Stimulated activated CD4-positive, alpha-beta T cell treated with anti-CD3 and anti-CD28 coated beads, Interleukin-15, amount 100 ng/mL, for 24 hours (primary cell): ENCODE results near the gene PRKCG.

Source experiments
- DNase-seq: peaks from one replicate; pipeline ENCODE4 v3.0.0-alpha.2; 2020

The PRKCG gene

GRCh38 chr19:53873773-53874605 is 8.0 kb upstream of the PRKCG start:
- no peak for DNase-seq

GRCh38 chr19:53874606-53874990 is 7.4 kb upstream of the PRKCG start:
- DNase-seq = no peak

DNA sequence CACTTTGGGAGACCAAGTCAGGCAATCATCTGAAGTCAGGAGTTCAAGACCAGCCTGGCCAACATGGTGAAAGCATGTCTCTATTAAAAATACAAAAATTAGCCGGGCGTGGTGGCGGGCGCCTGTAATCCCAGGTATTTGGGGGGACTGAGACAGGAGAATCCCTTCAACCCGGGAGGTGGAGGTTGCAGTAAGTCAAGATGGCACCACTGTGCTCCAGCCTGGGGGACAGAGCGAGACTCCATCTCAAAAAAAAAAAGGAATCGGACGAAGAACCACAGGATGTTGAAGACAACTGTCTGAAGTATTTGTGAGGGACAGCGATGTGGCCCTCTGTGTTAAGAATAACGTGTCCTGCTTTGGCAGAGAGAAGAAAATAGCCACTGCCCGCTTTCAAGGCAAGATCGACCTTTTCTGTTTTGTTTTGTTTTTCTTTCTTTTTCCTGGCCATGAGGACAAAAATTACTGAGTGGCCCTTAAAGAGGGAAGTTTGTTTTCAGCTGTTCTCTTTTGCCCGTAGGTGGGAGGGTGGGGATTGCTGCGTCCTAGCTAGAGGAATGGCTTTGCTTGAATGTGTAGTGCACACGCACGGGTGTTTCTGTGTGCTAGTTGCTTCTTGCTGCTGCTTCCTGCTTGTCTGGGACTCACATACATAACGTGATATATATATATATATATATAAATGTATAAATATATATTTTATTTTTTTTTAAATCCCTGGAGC is 6.2 kb upstream of the PRKCG start:
- DNase-seq = no peak

GRCh38 chr19:53876651-53877224 is 5.3 kb upstream of the PRKCG start:
- no peak for DNase-seq

DNA sequence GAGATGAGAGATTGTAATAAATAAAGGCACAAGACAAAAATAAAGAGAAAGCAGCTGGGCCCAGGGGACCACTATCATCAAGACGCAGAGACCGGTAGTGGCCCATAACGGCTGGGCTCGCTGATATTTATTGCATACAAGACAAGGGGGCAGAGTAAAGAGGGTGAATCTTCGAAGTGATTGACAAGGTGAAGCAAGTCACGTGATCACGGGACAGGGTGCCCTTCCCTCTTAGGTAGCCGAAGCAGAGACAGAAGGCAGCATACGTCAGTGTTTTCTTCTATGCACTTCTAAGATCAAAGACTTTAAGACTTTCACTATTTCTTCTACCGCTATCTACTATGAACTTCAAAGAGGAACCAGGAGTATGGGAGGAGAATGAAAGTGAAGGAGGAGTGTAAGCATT is 4.6 kb upstream of the PRKCG start:
- peak; percentile 38 for DNase-seq

DNA sequence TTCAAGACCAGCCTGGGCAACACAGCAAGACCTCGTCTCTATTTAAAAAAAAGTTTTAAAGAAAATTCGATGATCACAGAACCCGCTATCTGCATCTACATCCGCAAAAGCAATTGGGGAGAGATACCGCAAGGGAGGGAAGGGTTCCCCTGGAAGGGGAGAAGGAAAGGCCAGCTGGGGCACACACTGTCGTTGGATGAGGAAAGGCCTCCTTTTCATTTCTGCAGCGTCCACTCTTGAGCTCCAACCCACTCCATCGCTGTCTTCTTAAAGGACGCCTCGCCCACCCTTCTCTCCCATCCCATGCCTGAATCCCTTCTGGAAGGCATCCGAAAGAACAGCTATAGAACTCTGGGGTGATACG is 3.2 kb upstream of the PRKCG start:
- no peak for DNase-seq

GRCh38 chr19:53879140-53880081 is 2.6 kb upstream of the PRKCG start:
- peak; percentile 90 for DNase-seq

DNA sequence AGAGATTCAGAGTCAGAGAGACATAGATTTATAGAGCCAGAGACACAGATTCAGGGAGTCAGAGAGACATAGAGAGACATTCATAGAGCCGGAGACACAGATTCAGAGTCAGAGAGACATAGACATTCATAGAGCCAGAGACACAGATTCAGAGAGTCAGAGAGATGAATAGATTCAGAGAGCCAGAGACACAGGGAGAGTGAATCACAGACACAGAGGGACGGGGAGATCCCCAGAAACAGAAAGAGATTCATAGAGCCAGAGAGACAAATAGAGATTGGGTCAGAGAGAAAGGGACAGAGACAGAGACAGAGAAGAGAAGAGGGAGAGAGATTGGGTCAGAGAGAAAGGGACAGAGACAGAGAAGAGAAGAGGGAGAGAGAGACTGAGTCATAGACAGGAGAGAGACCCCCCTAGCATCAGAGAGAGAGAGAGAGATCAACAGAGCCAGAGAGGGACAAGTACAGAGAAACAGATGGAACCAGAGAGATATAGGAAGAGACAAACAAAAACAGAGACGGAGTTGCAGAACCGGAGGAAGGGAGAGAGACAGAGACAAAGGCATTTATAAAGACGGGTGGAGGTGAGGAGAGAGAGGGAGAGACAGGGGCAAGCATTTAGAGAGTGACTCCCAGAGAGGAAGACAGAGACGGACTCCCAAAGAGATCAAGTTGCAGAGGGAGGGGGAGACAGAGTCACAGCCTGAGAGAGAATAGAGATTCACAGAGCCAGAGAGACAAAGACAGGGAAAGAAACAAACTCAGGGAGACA is 1.1 kb upstream of the PRKCG start:
- DNase-seq = no peak

GRCh38 chr19:53882391-53883050 is 524 bp downstream of the PRKCG start:
- DNase-seq = no peak

DNA sequence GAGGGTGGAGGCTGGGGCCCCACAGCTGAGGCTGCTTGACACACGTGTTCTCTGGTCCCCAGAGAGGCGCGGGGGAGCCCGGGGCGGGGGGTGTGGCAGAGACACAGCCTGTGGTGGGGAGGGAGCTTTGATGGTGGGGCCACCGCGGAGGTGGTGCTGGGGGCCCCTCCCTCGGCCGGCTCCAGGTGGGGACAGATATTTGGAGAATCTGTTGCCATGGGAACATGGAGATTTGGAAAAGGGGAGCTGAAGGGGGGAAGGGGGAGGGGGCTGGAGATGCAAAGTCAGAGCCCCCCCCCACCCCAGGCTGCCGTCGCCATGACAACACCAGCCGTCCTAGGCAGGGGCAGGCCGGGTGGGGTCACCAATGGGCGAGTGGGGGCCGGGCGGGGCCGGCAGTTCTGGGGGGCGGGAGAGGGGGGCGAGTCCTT is 1.2 kb downstream of the PRKCG start:
- no peak for DNase-seq

GRCh38 chr19:53883741-53884140 is 1.7 kb downstream of the PRKCG start:
- DNase-seq = no peak

DNA sequence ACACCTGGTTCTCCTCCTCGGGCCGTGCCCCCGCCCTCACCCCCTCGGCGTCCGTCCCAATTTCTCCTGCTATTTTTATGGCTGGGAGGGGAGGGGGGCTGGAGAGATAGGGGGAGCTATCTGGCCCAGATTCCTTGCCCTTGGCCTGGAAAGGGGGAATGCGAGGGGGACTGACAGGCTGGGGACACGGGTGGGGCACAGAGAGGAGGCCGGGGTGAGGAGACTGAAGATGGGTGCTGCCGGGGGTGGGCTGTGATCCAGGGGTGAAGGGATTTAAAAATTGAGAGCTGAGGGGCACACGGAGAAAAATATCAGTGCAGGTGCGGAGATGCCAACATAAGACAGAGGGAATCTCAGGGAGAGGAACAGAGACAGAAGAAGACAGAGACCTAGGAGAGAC is 2.3 kb downstream of the PRKCG start:
- DNase-seq = no peak

GRCh38 chr19:53885036-53885435 is 3.0 kb downstream of the PRKCG start:
- no peak for DNase-seq

- no peak for DNase-seq
Measured at GRCh38 chr19:53892301-53892980, 10.4 kb downstream of the PRKCG start.

GRCh38 chr19:53892981-53893325 is 11.0 kb downstream of the PRKCG start:
- DNase-seq = no peak

- DNase-seq = no peak
Measured at GRCh38 chr19:53894707-53895106, 12.7 kb downstream of the PRKCG start.

DNA sequence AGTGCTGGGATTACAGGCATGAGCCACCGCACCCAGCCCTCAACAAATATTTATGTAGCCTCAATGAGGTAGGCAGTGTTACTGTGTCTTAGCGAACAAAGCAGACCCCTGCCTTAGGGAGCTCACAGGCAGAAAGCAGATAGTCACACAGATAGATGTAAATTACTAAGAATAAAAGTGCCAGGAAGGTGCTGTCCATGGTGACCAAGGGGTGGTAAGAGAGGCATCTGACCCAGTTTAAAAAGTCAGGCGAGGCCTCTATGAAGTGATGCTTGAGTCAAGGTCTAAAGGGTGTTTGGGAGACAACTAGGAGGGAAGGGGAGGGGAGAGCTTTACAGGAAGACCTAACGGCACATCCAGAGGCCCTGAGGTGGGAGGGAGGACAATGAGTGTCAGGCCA is 14.7 kb downstream of the PRKCG start:
- no peak for DNase-seq

DNA sequence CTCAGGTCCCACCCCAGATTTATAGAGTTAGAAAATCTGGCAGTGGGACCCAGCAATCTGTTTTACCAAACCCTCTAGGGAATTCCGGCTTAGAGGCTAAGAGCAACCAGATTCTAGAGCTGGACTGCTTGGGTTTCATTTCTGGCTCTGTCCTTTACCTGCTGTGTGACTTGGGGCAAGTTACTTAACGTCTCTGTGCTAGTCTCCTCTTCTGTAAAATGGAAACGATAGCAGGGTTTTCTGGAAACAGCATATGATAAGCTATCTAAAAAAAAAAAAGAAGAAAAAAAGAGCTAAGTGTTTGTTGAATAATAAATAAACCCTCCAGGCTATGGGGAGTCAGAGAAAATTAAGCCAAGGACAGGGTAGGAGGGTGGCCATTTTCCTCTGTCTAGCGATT is 15.5 kb downstream of the PRKCG start:
- no peak for DNase-seq

DNA sequence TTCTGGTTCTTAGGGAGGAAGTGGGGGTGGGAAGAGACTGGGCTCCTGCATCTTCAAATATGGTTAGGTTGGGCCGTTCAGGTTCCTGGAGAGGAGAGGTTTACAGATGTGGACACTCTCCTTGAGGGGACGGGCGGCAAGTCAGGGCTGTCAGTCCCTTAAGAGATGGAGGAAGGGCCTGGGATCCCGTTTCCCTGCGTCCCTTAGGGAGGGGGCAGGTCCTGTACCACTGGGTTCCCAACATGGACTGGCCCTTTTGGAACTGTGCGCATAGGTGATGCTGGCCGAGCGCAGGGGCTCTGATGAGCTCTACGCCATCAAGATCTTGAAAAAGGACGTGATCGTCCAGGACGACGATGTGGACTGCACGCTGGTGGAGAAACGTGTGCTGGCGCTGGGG is 16.2 kb downstream of the PRKCG start:
- no peak for DNase-seq

GRCh38 chr19:53898636-53899341 is 16.8 kb downstream of the PRKCG start:
- DNase-seq = no peak
